ENCODE measurements around the gene EML3.
"Not testable (repeated sequence)": the region's sequence is repeated elsewhere in the genome, so short reads cannot be mapped to it uniquely, and the experiment has no call there.

The EML3 gene

GRCh38 chr11:62561677-62562230 is 50.8 kb downstream of the EML3 start:
- not testable (repeated sequence) for H3K27me3 ChIP-seq (ENCODE audit: control insufficient read depth in 1 of 2, insufficient read depth in 2 of 2, low read length in 2 of 2); H3K4me3 ChIP-seq (ENCODE audit: low read depth in 1 of 2, low read length in 2 of 2); H3K9me3 ChIP-seq (ENCODE audit: low read length); H3K27ac ChIP-seq (ENCODE audit: low read depth, low read length); H3K9ac ChIP-seq (ENCODE audit: low read length)
- Histone ChIP-seq H3K36me3 (ENCODE audit: insufficient read depth, low read length) (peaks cover 36% of the 10 kb centered on the region), H3K4me1 (ENCODE audit: insufficient read depth, low read length) (peaks cover 26% of the 10 kb centered on the region)

GRCh38 chr11:62560566-62561103 is 51.9 kb downstream of the EML3 start:
- peaks cover 25% of the 10 kb centered on the region for H3K36me3 ChIP-seq (ENCODE audit: insufficient read depth, low read length)
- H3K9ac ChIP-seq (ENCODE audit: low read length): peak overlapping the region; percentile 21
- no peaks in the 10 kb centered on the region for H3K27me3 ChIP-seq (ENCODE audit: control insufficient read depth in 1 of 2, insufficient read depth in 2 of 2, low read length in 2 of 2)
- no peaks in the 10 kb centered on the region for H3K9me3 ChIP-seq (ENCODE audit: low read length)
- H3K4me3 ChIP-seq (ENCODE audit: low read depth in 1 of 2, low read length in 2 of 2): no peak overlapping the region
- H3K4me1 ChIP-seq (ENCODE audit: insufficient read depth, low read length): peaks cover 37% of the 10 kb centered on the region
- peak overlapping the region; percentile 59 for H3K27ac ChIP-seq (ENCODE audit: low read depth, low read length)

- H3K4me1 ChIP-seq (ENCODE audit: insufficient read depth, low read length): peaks cover 47% of the 10 kb centered on the region
- not testable (repeated sequence) for H3K9me3 ChIP-seq (ENCODE audit: low read length); H3K9ac ChIP-seq (ENCODE audit: low read length); H3K4me3 ChIP-seq (ENCODE audit: low read depth in 1 of 2, low read length in 2 of 2); H3K27me3 ChIP-seq (ENCODE audit: control insufficient read depth in 1 of 2, insufficient read depth in 2 of 2, low read length in 2 of 2)
- H3K27ac ChIP-seq (ENCODE audit: low read depth, low read length): peak overlapping the region; percentile 59
- peaks cover 22% of the 10 kb centered on the region for H3K36me3 ChIP-seq (ENCODE audit: insufficient read depth, low read length)
Measured at GRCh38 chr11:62559626-62560025, 52.9 kb downstream of the EML3 start.

GRCh38 chr11:62559204-62559603 is 53.4 kb downstream of the EML3 start:
- Histone ChIP-seq H3K9me3 (ENCODE audit: low read length) (no peaks in the 10 kb centered on the region), H3K27ac (ENCODE audit: low read depth, low read length) (peak overlapping the region; percentile 59), H3K4me1 (ENCODE audit: insufficient read depth, low read length) (peaks cover 51% of the 10 kb centered on the region), H3K9ac (ENCODE audit: low read length) (no peak overlapping the region), H3K4me3 (ENCODE audit: low read depth in 1 of 2, low read length in 2 of 2) (no peak overlapping the region), H3K27me3 (ENCODE audit: control insufficient read depth in 1 of 2, insufficient read depth in 2 of 2, low read length in 2 of 2) (no peaks in the 10 kb centered on the region), H3K36me3 (ENCODE audit: insufficient read depth, low read length) (peaks cover 22% of the 10 kb centered on the region)

- Histone ChIP-seq H3K4me1 (ENCODE audit: insufficient read depth, low read length) (peaks cover 56% of the 10 kb centered on the region), H3K27ac (ENCODE audit: low read depth, low read length) (no peak overlapping the region)
Measured at GRCh38 chr11:62558669-62559068, 53.9 kb downstream of the EML3 start.

GRCh38 chr11:62556875-62557631 is 55.5 kb downstream of the EML3 start:
- H3K9me3 ChIP-seq (ENCODE audit: low read length): no peaks in the 10 kb centered on the region
- H3K27me3 ChIP-seq (ENCODE audit: control insufficient read depth in 1 of 2, insufficient read depth in 2 of 2, low read length in 2 of 2): no peaks in the 10 kb centered on the region
- peak overlapping the region; percentile 79 for H3K27ac ChIP-seq (ENCODE audit: low read depth, low read length)
- peaks cover 72% of the 10 kb centered on the region for H3K4me1 ChIP-seq (ENCODE audit: insufficient read depth, low read length)
- H3K36me3 ChIP-seq (ENCODE audit: insufficient read depth, low read length): peaks cover 22% of the 10 kb centered on the region
- peak overlapping the region in 1 of 2 donors; percentile 25 for H3K4me3 ChIP-seq (ENCODE audit: low read depth in 1 of 2, low read length in 2 of 2)
- H3K9ac ChIP-seq (ENCODE audit: low read length): peak overlapping the region; percentile 12

More at GRCh38 chr11:62558669-62559068, 53.9 kb downstream of the EML3 start:
- Histone ChIP-seq H3K9me3 (ENCODE audit: low read length) (no peaks in the 10 kb centered on the region), H3K4me3 (ENCODE audit: low read depth in 1 of 2, low read length in 2 of 2) (no peak overlapping the region), H3K9ac (ENCODE audit: low read length) (no peak overlapping the region), H3K27me3 (ENCODE audit: control insufficient read depth in 1 of 2, insufficient read depth in 2 of 2, low read length in 2 of 2) (no peaks in the 10 kb centered on the region), H3K36me3 (ENCODE audit: insufficient read depth, low read length) (peaks cover 22% of the 10 kb centered on the region)

GRCh38 chr11:62556108-62556874 is 56.3 kb downstream of the EML3 start:
- H3K9ac ChIP-seq (ENCODE audit: low read length): no peak overlapping the region
- peak overlapping the region in 1 of 2 donors; percentile 13 for H3K4me3 ChIP-seq (ENCODE audit: low read depth in 1 of 2, low read length in 2 of 2)
- H3K36me3 ChIP-seq (ENCODE audit: insufficient read depth, low read length): peaks cover 22% of the 10 kb centered on the region
- peaks cover 79% of the 10 kb centered on the region for H3K4me1 ChIP-seq (ENCODE audit: insufficient read depth, low read length)
- no peaks in the 10 kb centered on the region for H3K27me3 ChIP-seq (ENCODE audit: control insufficient read depth in 1 of 2, insufficient read depth in 2 of 2, low read length in 2 of 2)
- H3K9me3 ChIP-seq (ENCODE audit: low read length): no peaks in the 10 kb centered on the region
- H3K27ac ChIP-seq (ENCODE audit: low read depth, low read length): peak overlapping the region; percentile 79

- Histone ChIP-seq H3K9me3 (ENCODE audit: low read length) (no peaks in the 10 kb centered on the region), H3K36me3 (ENCODE audit: insufficient read depth, low read length) (peaks cover 22% of the 10 kb centered on the region), H3K9ac (ENCODE audit: low read length) (no peak overlapping the region), H3K4me1 (ENCODE audit: insufficient read depth, low read length) (peaks cover 80% of the 10 kb centered on the region), H3K27ac (ENCODE audit: low read depth, low read length) (peak overlapping the region; percentile 79), H3K4me3 (ENCODE audit: low read depth in 1 of 2, low read length in 2 of 2) (peak overlapping the region in 1 of 2 donors; percentile 13), H3K27me3 (ENCODE audit: control insufficient read depth in 1 of 2, insufficient read depth in 2 of 2, low read length in 2 of 2) (no peaks in the 10 kb centered on the region)
Measured at GRCh38 chr11:62555464-62556107, 57.0 kb downstream of the EML3 start.

GRCh38 chr11:62554387-62555167 is 58.0 kb downstream of the EML3 start:
- Histone ChIP-seq H3K27me3 (ENCODE audit: control insufficient read depth in 1 of 2, insufficient read depth in 2 of 2, low read length in 2 of 2) (no peaks in the 10 kb centered on the region), H3K27ac (ENCODE audit: low read depth, low read length) (peak overlapping the region; percentile 84), H3K4me3 (ENCODE audit: low read depth in 1 of 2, low read length in 2 of 2) (peak overlapping the region in 1 of 2 donors; percentile 28), H3K4me1 (ENCODE audit: insufficient read depth, low read length) (peaks cover 70% of the 10 kb centered on the region), H3K36me3 (ENCODE audit: insufficient read depth, low read length) (peaks cover 14% of the 10 kb centered on the region), H3K9ac (ENCODE audit: low read length) (peak overlapping the region; percentile 14), H3K9me3 (ENCODE audit: low read length) (no peaks in the 10 kb centered on the region)

- Histone ChIP-seq H3K9ac (ENCODE audit: low read length) (peak overlapping the region; percentile 65), H3K9me3 (ENCODE audit: low read length) (no peaks in the 10 kb centered on the region), H3K36me3 (ENCODE audit: insufficient read depth, low read length) (peaks cover 7% of the 10 kb centered on the region), H3K27ac (ENCODE audit: low read depth, low read length) (peak overlapping the region; percentile 84), H3K27me3 (ENCODE audit: control insufficient read depth in 1 of 2, insufficient read depth in 2 of 2, low read length in 2 of 2) (no peaks in the 10 kb centered on the region), H3K4me1 (ENCODE audit: insufficient read depth, low read length) (peaks cover 72% of the 10 kb centered on the region), H3K4me3 (ENCODE audit: low read depth in 1 of 2, low read length in 2 of 2) (peak overlapping the region in 1 of 2 donors; percentile 28)
Measured at GRCh38 chr11:62553839-62554361, 58.7 kb downstream of the EML3 start.
